ENCODE results near the gene MAP4K5.
A peak's percentile ranks its signal among the peaks of the same experiment; 100 is the strongest.
"Not testable (repeated sequence)": the region's sequence is repeated elsewhere in the genome, so short reads cannot be mapped to it uniquely, and the experiment has no call there.

Gene MAP4K5

GRCh38 chr14:50531595-50532501 is 521 bp downstream of the MAP4K5 start:
- peak; percentile 14 for DNase-seq (ENCODE audit: low spot score)

- DNase-seq (ENCODE audit: low spot score) = no peak
These were observed 1.5 kb downstream of the MAP4K5 start for GRCh38 chr14:50530794-50531365.

GRCh38 chr14:50530358-50530757 is 2.0 kb downstream of the MAP4K5 start:
- DNase-seq (ENCODE audit: low spot score) = peak; percentile 19

DNA sequence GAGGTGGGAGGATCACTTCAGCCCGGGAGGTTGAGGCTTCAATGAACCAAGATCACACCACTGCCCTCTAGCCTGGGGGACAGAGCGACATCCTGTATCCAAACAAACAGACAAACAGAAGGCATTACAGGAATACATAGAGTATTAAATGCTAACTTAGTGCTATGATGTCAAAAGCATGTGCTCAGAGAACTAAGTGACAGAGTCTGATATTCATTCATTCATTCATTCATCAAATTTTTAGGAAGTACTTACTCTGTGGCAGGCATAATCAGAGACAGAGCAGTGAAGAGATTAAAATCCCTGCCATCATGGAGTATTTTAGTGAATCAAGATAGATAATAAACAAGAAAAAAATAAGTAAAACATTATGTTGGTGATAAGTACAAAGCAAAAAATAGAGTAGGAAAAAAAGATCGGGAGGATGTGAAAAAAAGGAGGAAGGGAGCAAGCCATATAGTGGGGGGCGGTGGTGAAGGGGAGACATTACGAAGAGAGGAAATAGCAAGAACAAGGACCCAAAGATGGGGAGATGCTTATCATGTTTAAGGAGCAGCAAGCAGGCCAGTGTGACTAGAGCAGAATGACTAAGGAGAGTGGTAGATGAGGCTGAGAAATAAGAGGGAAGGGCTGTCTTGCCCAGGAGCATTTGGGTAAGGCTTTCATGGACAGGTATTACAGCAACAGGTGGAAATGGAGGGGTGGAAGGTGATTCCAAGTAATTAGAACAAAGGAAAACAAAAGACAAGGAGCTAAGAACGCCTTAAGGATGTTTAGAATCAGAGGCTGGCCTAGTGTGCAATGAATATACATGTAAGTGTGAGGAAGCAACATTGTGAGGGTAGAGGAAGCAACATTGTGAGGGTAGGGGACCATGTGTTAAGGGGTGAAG is 2.8 kb downstream of the MAP4K5 start:
- DNase-seq (ENCODE audit: low spot score) = no peak

GRCh38 chr14:50528000-50528399 is 4.4 kb downstream of the MAP4K5 start:
- DNase-seq (ENCODE audit: low spot score) = peak; percentile 8

GRCh38 chr14:50524731-50525515 is 7.4 kb downstream of the MAP4K5 start:
- DNase-seq (ENCODE audit: low spot score) = no peak

- no peak for DNase-seq (ENCODE audit: low spot score)
These were observed 8.3 kb downstream of the MAP4K5 start for GRCh38 chr14:50524060-50524459.

DNA sequence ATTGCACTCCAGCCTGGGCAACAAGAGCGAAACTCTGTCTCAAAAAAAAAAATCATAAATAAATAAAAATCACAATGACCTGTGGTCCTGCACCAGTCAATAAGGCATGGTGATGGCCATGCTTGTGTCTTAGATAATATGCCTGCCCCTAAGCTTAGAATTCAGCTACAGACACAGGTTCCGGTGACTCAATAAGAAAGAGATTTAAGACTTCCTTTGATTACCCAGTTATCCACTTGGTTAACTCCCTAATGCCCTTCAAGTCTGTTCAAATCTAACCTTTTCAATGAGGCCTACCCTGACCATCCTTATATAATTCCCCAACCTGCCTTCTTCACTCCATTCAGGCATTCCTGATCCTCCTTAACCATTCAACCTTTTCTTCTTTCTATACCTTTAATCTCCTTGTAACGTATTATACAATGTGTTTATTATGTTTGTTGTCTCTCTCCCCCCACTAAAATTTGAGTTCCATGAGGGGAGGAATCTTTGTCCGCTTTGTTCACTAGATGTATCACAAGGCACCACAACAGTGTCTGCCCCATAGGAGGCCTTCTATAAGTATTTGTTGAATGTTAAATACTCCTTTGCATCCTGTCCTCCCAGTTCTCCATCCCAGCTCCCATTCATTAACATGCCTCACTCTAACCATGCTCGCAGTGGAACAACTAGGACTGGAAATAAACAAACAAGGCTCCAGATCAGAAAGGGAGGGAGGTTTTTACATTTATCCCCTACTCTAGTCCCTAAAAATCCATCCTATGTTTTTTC is 8.9 kb downstream of the MAP4K5 start:
- DNase-seq (ENCODE audit: low spot score) = no peak

DNA sequence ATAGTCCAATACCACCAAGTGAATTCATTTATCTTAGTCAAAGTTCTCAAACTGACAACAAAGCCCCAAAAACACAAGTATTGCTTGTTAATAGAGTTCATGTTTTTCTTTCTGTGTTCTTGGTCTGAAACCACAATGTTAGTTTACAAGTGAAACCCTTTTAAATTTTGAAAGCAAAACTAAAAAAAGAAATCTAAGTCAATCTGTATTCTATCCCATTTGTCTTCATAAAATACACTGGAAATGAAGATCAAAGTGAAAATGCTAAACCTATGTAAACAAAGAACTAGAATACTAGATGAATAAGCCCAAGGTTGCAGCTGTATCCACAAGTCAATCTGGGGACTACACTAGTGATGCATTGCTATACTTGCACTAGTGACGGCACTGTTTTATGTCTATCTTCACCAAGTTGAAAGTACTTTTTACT is 10.4 kb downstream of the MAP4K5 start:
- DNase-seq (ENCODE audit: low spot score) = no peak

- peak; percentile 64 for DNase-seq (ENCODE audit: low spot score)
These were observed 11.2 kb downstream of the MAP4K5 start for GRCh38 chr14:50520947-50521815.

GRCh38 chr14:50516091-50516490 is 16.3 kb downstream of the MAP4K5 start:
- no peak for DNase-seq (ENCODE audit: low spot score)

GRCh38 chr14:50512463-50512862 is 19.9 kb downstream of the MAP4K5 start:
- no peak for DNase-seq (ENCODE audit: low spot score)

DNA sequence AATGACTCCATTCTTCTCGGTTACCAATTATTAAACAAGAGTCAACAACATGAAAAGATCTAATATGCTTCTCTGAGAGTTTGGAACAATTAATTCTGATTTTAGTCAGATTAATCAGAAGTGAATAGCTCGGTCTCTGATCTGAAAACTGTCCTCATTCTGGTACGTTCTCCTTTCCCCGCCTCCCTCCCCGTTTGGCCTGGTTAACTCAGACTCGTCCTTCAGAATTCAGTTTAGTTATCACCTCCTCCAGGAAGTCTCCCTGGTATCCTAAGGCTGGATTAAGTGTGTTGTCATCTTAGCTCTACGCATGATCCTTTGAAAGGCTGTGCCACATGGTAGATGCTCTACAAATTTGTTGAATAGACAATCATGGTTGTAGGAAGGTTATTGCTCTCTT is 22.2 kb downstream of the MAP4K5 start:
- no peak for DNase-seq (ENCODE audit: low spot score)

DNA sequence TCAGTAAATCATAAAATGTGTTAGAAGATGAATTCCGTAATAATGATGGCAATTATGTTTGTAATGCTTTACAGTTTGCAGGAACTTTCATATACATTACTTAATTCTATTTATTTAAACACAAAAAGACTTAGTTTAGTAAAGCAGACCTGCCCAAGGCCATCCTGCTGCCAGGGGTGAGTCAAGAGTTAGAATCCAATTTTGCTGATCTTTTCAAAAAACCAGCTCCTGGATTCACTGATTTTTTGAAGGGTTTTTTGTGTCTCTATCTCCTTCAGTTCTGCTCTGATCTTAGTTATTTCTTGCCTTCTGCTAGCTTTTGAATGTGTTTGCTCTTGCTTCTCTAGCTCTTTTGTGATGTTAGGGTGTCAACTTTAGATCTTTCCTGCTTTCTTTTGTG is 25.3 kb downstream of the MAP4K5 start:
- DNase-seq (ENCODE audit: low spot score) = not testable (repeated sequence)

- DNase-seq (ENCODE audit: low spot score) = peak; percentile 30
These were observed 30.7 kb downstream of the MAP4K5 start for GRCh38 chr14:50501642-50502041.

GRCh38 chr14:50497351-50497750 is 35.0 kb downstream of the MAP4K5 start:
- DNase-seq (ENCODE audit: low spot score) = no peak

GRCh38 chr14:50489851-50490250 is 42.5 kb downstream of the MAP4K5 start:
- DNase-seq (ENCODE audit: low spot score) = no peak

DNA sequence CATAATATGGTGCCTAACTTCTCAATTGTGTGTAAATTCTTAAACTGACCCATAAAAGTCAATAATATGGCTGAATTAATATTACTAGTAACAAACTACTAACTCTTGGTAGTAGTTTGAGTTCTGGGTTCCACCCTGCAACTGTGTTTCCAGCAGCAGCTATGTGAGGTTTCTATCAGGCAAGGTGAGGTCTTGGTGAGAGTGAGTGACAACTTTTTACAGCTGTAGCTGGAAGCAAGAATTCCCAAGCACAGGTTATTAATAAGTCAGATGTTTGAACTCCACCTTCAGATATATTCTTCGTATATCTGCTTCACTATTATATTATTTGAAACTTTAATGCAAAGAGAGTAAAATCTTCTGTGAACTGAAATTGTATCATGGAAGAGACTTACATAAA is 43.8 kb downstream of the MAP4K5 start:
- no peak for DNase-seq (ENCODE audit: low spot score)

- no peak for DNase-seq (ENCODE audit: low spot score)
These were observed 53.3 kb downstream of the MAP4K5 start for GRCh38 chr14:50479041-50479440.

GRCh38 chr14:50477760-50478159 is 54.6 kb downstream of the MAP4K5 start:
- no peak for DNase-seq (ENCODE audit: low spot score)
